GM18907 (cell line): ENCODE measurements around the gene TCF23.

ENCODE experiments used
- ATAC-seq: cut with Tn5 transposase; IDR thresholded peaks from one replicate; pipeline ENCODE4 v1.9.1; 2021; ENCODE audit warnings: mild to moderate bottlenecking, moderate library complexity; ENCODE audit not compliant: unreplicated experiment

Gene TCF23

GRCh38 chr2:27127883-27128667 is 20.7 kb upstream of the TCF23 start:
- ATAC-seq: no peak

- no peak for ATAC-seq
These were observed 19.9 kb upstream of the TCF23 start for GRCh38 chr2:27128668-27129571.

GRCh38 chr2:27130396-27130795 is 18.4 kb upstream of the TCF23 start:
- ATAC-seq: no peak

- no peak for ATAC-seq
These were observed 17.4 kb upstream of the TCF23 start for GRCh38 chr2:27131429-27131828.

GRCh38 chr2:27133195-27133875 is 15.5 kb upstream of the TCF23 start:
- ATAC-seq: no peak

GRCh38 chr2:27133905-27134780 is 14.7 kb upstream of the TCF23 start, which contains the start of gene PREB:
TSS of gene PREB (minus strand) at chr2:27134636. CDS start at chr2:27134421, 215 bp downstream.
- peak; percentile 80 for ATAC-seq

GRCh38 chr2:27134781-27135477 is 13.9 kb upstream of the TCF23 start:
- ATAC-seq: no peak

GRCh38 chr2:27135478-27135955 is 13.3 kb upstream of the TCF23 start:
- ATAC-seq: no peak

- no peak for ATAC-seq
These were observed 12.1 kb upstream of the TCF23 start for GRCh38 chr2:27136751-27137150.

- no peak for ATAC-seq
These were observed 11.4 kb upstream of the TCF23 start for GRCh38 chr2:27137322-27137935.

GRCh38 chr2:27138111-27138510 is 10.7 kb upstream of the TCF23 start:
- ATAC-seq: no peak

- no peak for ATAC-seq
These were observed 9.5 kb upstream of the TCF23 start, which contains the start of gene PRR30 for GRCh38 chr2:27139310-27139709. TSS of gene PRR30 (minus strand) at chr2:27139410. CDS start at chr2:27138329, 1,081 bp downstream.

- ATAC-seq: no peak
These were observed 5.5 kb upstream of the TCF23 start for GRCh38 chr2:27143285-27143684.

GRCh38 chr2:27145682-27146081 is 3.1 kb upstream of the TCF23 start:
- ATAC-seq: no peak

GRCh38 chr2:27147935-27148334 is 869 bp upstream of the TCF23 start:
- no peak for ATAC-seq

GRCh38 chr2:27149570-27150405 is 984 bp downstream of the TCF23 start:
- ATAC-seq: no peak

GRCh38 chr2:27150639-27151230 is 1.9 kb downstream of the TCF23 start:
- no peak for ATAC-seq
